ENCODE data around the gene STYX. TPM values are rescaled to one million over a fixed set of nuclear protein-coding genes. Genes with fewer than 3 reads are reported as not detected.
A peak's percentile ranks its signal among the peaks of the same experiment; 100 is the strongest.

The STYX gene
- polyA plus RNA-seq, 1 of the 3 experiments (the other 2 are of a cell fraction) = 3.5 TPM

- TF ChIP-seq RFX5 (IDR thresholded peaks at IDR 0.05; ENCODE audit: low read length) = no peak
Observed at GRCh38 chr14:52780893-52781292, 50.9 kb downstream of the STYX start (continued).

GRCh38 chr14:52781629-52782028, 51.7 kb downstream of the STYX start:
- WGBS (ENCODE audit: low lambda C conversion rate) = 96% methylated on average over 1 of the region's 1 CpG
- Histone ChIP-seq H3K27me3 (ENCODE audit: insufficient read depth) (no peaks in the 10 kb centered on the region), H3K79me2 (ENCODE audit: insufficient read depth) (peaks cover 49% of the 10 kb centered on the region), H4K20me1 (ENCODE audit: insufficient read depth) (no peaks in the 10 kb centered on the region), H3K4me2 (no peak overlapping the region), H3K9me2 (no peaks in the 10 kb centered on the region), H3K9me3 (no peaks in the 10 kb centered on the region), H2AFZ (ENCODE audit: low read depth) (no peak overlapping the region), H3K9ac (no peak overlapping the region), H3K27ac (ENCODE audit: low read depth in 2 of 2, low read length in 1 of 2) (peak overlapping the region in 1 of 2 experiments; percentile 37; a peak in 1 of 4 replicates), H3K4me1 (ENCODE audit: control insufficient read depth in 1 of 2, insufficient read depth in 2 of 2, low read depth in 1 of 2, low read length in 1 of 2) (peaks cover 4% of the 10 kb centered on the region in 2 experiments; a peak in 1 of 4 replicates), H3K4me3 (ENCODE audit: low read depth in 2 of 2, low read length in 1 of 2) (no peak overlapping the region), H3F3A (replicated peaks; ENCODE audit: insufficient read depth) (peaks cover 32% of the 10 kb centered on the region), H3K36me3 (replicated peaks in 1 of 2; ENCODE audit: control insufficient read depth in 1 of 2, insufficient read depth in 2 of 2, low read length in 1 of 2) (peaks cover 64 to 72% of the 10 kb centered on the region in 2 experiments)
- ChIA-PET CTCF (no interaction called here), POLR2A (no interaction called here)
- DNase-seq = no peak
- TF ChIP-seq TCF12 (IDR thresholded peaks at IDR 0.05) (no peak), ELF1 (IDR thresholded peaks at IDR 0.05) (no peak), GATA2 (CRISPR knock-in tag; IDR thresholded peaks at IDR 0.05) (no peak), IRF3 (IDR thresholded peaks at IDR 0.05; ENCODE audit: low read depth, low read length) (no peak), ZBTB33 (IDR thresholded peaks at IDR 0.05; ENCODE audit: borderline replicate concordance, low read depth) (no peak), USF2 (IDR thresholded peaks at IDR 0.05; ENCODE audit: borderline replicate concordance, low read depth, low read length) (no peak), FOXJ3 (CRISPR knock-in tag; IDR thresholded peaks at IDR 0.05) (no peak), NFIC (IDR thresholded peaks at IDR 0.05; ENCODE audit: borderline replicate concordance) (no peak), CTCF (IDR thresholded peaks at IDR 0.05) (no peak), FOXM1 (IDR thresholded peaks at IDR 0.05; ENCODE audit: low read depth) (no peak), RCOR1 (IDR thresholded peaks at IDR 0.05; ENCODE audit: low read length) (no peak), PBX3 (IDR thresholded peaks at IDR 0.05) (no peak), TAF1 (IDR thresholded peaks at IDR 0.05; ENCODE audit: borderline replicate concordance, low read depth, low read length) (no peak), SIN3A (IDR thresholded peaks at IDR 0.05; ENCODE audit: borderline replicate concordance, low read depth, low read length) (no peak), JUND (IDR thresholded peaks at IDR 0.05) (no peak), TEAD4 (IDR thresholded peaks at IDR 0.05; ENCODE audit: borderline replicate concordance, insufficient read depth) (no peak)

Data from SK-N-SH (cell line).